Prostate gland (tissue), 2 donors: Measurements from ENCODE around the gene STXBP4. TPM values are rescaled to one million over a fixed set of nuclear protein-coding genes. Genes with fewer than 3 reads are reported as not detected.

ENCODE experiments used
- DNase-seq: peaks from one replicate; pipeline ENCODE4 v3.0.0-alpha.2; 2019; ENCODE audit warnings: low spot score
- H3K27ac ChIP-seq, 2 donors: fragments of 200-600 bp; sonication (generic); 2 replicates each; pipeline ENCODE4 v1.5.1; 2017 to 2019
- H3K27me3 ChIP-seq: fragments of 200-600 bp; sonication (generic); replicated peaks from 2 replicates; pipeline ENCODE4 v1.5.1; 2019; ENCODE audit not compliant: insufficient read depth
- H3K36me3 ChIP-seq, 2 donors: fragments of 200-600 bp; sonication (generic); 1 replicate in 1 of 2; 2 replicates in 1 of 2; pipeline versions ENCODE4 v1.5.1 to v1.8.1; 2017 to 2019
- H3K4me1 ChIP-seq: fragments of 200-600 bp; sonication (generic); replicated peaks from 2 replicates; pipeline ENCODE4 v1.5.1; 2019
- H3K4me3 ChIP-seq, 2 donors: fragments of 200-600 bp; sonication (generic); 2 replicates each; pipeline ENCODE4 v1.5.1; 2017 to 2019
- H3K9me3 ChIP-seq: fragments of 200-600 bp; sonication (generic); 2 replicates; pipeline ENCODE4 v1.5.1; 2017
- POLR2A ChIP-seq: fragments of 450-650 bp; IDR thresholded peaks from one replicate; pipeline ENCODE4 v1.6.1; 2016; ENCODE audit warnings: antibody characterized with exemption, mild to moderate bottlenecking
- POLR2AphosphoS5 ChIP-seq: sonication (generic); formaldehyde crosslinking; IDR thresholded peaks from one replicate; pipeline ENCODE4 v1.6.1; 2017; ENCODE audit warnings: antibody characterized with exemption
- WGBS: methylation state at CpG from one replicate; pipeline ENCODE4 v1.1.5; 2018; 5-methylcytosine and 5-hydroxymethylcytosine counted together
- intact Hi-C: fragments of 100-400 bp; cut with DNase I; formaldehyde crosslinking; loops from one replicate; pipeline ENCODE4 v1.14.2; 2022
- total RNA-seq, 2 donors: library from RNA; depleted of rRNA; stranded (reverse); fragments of >200 nt; gene quantifications; one replicate each; pipeline ENCODE4 v1.1.0, GENCODE V29; 2016
- TF ChIP-seq, protein P1 (sequence below), 4 experiments: fragments of 200-600 bp in 2 of 4; fragments of 450-650 bp in 2 of 4; sonication (generic) in 2 of 4; IDR thresholded peaks; 1 replicate in 3 of 4; 2 replicates in 1 of 4; pipeline ENCODE4 v1.5.1; 2016 to 2019; ENCODE audit warnings: antibody characterized with exemption in 4 of 4, mild to moderate bottlenecking in 2 of 4, moderate library complexity in 2 of 4

The STXBP4 gene
- total RNA-seq, 2 donors from 2014 or later, result 7.2 to 29.0 TPM

DNA sequence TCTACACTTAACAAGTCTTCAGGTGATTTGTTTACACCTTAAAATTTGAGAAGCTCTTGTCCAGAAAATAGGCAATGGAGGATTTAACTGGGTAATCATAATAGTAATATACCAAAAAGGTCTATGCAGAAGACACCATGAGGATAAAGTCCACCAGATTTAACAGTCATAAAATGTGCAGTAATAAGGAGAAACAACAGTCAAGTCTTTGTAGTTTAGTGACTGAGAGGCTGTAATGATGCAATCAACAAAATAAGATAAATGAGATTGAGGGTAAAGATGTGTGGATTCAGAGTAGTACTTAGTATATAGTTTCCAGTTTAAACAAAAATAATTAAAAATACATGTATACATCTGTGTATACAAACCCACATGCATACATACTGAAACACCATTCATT, 91.2 kb downstream of the STXBP4 start:
- Histone ChIP-seq H3K36me3 (no peaks in the 10 kb centered on the region), H3K4me1 (no peaks in the 10 kb centered on the region), H3K27me3 (no peaks in the 10 kb centered on the region), H3K9me3 (no peaks in the 10 kb centered on the region), H3K27ac (no peak overlapping the region), H3K4me3 (no peak overlapping the region)
- intact Hi-C loops, result loop anchor here (10.0 kb wide), 1 partner anchor 285 kb away; no protein-coding TSS in a partner anchor
- TF ChIP-seq, protein P1, sequence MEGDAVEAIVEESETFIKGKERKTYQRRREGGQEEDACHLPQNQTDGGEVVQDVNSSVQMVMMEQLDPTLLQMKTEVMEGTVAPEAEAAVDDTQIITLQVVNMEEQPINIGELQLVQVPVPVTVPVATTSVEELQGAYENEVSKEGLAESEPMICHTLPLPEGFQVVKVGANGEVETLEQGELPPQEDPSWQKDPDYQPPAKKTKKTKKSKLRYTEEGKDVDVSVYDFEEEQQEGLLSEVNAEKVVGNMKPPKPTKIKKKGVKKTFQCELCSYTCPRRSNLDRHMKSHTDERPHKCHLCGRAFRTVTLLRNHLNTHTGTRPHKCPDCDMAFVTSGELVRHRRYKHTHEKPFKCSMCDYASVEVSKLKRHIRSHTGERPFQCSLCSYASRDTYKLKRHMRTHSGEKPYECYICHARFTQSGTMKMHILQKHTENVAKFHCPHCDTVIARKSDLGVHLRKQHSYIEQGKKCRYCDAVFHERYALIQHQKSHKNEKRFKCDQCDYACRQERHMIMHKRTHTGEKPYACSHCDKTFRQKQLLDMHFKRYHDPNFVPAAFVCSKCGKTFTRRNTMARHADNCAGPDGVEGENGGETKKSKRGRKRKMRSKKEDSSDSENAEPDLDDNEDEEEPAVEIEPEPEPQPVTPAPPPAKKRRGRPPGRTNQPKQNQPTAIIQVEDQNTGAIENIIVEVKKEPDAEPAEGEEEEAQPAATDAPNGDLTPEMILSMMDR (IDR thresholded peaks at IDR 0.05), result no peak
- TF ChIP-seq POLR2A, result no peak
- no peak for TF ChIP-seq POLR2AphosphoS5
- no peak for DNase-seq

DNA sequence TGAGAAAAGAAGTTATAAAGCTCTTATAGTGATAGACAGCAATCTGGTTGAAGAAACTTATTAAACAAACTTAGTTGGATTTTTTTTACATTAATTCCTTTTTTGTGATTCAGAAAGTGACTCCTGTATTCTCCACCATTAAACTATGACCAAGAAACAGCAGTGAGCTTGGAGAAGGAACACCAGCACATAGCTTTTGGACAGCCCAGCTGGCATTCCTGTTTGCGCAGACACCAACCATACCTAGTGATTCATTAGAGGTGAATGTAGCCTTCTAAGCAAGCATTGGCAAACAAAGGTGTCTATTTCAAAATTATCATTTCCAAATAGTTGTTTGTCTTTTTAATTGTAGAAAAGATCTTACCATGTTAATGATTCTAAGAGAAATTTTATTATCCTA, 94.4 kb downstream of the STXBP4 start:
- TF ChIP-seq, protein P1 (IDR thresholded peaks at IDR 0.05), result no peak
- TF ChIP-seq POLR2A (no peak), POLR2AphosphoS5 (no peak)
- H3K4me3 ChIP-seq, result no peak overlapping the region
- H3K9me3 ChIP-seq, result no peaks in the 10 kb centered on the region
- WGBS, result 96% methylated on average over 1 of the region's 1 CpG
- DNase-seq, result no peak
- H3K27ac ChIP-seq, result no peak overlapping the region
- no peaks in the 10 kb centered on the region for H3K36me3 ChIP-seq
- no peaks in the 10 kb centered on the region for H3K4me1 ChIP-seq
- H3K27me3 ChIP-seq, result no peaks in the 10 kb centered on the region
- intact Hi-C loops, result no loop called here

DNA sequence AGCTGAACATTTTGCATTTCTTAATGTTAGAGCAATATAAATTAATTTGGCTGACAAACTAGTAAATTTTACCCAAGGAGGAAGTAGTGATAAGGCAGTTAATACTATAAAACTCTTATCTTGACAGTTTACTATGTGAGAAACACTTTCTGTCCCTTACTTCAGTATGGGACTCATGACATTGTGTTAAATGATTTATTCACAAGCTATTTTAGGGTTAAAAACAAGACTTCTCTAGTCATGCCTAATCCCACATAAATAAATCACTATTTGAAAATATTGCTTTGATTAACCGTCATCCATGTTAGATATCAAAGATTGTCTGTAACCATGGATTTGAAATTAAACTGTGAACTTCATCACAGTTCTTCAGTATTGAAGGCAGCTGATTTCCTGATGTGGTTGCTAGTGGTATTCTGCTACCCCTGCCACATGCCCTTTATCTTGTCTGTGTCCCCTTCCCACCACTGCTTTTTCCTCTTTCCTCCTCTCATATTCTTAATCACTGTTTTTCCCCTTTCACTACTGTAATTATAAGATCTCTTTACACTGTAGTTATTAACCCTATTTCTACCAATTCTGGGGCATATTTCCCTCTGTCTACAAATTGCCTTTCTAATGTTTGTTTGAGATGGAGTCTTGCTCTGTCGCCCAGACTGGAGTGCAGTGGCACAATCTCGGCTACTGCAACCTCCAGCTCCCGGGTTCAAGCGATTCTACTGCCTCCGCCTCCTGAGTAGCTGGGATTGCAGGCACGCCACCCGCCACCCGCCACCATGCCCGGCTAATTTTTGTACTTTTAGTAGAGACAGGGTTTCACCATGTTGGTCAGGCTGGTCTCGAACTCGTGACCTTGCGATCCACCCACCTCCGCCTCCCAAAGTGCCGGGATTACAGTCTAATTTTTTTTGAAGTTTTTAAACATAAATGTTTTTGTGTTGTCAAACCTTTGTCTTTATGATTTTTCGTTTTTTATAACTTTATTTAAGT, 95.6 kb downstream of the STXBP4 start:
- WGBS, result 92% methylated on average over 16 of the region's 16 CpGs

DNA sequence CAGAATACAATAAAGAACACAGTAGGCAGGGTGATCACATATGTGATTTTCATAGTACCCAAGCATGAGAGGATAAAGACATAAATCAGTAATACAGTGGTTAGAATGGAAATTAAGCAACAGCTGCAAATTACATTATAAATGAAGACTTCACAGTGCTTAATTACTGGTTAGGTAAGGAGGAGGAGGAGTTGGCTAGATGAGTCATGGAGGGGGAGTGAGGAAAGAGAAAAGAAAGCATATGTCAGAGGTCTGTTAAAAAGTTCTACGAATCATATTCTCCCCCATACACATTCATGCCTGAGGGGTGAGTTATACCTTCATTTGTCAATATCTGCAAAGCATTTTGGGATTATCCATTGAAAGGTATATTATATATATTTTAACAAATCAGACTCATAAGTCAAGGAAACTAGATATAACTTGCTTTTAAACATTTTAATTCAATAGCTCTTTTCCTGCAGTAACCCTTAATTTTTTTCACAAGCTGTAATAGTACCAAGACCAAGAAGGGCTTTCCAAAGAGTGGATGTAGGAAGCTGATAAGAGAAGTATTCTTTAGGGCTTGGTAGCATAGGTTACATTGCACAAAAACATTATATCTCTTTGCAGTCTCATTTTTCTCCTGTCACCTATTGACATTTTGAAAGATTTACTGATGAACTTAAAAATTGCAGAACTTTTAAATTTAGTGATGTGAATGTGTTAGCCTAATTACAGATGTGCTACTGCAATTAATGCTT, 99.3 kb downstream of the STXBP4 start:
- Histone ChIP-seq H3K27ac (no peak overlapping the region), H3K9me3 (no peaks in the 10 kb centered on the region), H3K27me3 (no peaks in the 10 kb centered on the region), H3K4me1 (no peaks in the 10 kb centered on the region), H3K36me3 (no peaks in the 10 kb centered on the region), H3K4me3 (no peak overlapping the region)
- TF ChIP-seq POLR2AphosphoS5, result no peak
- no peak for TF ChIP-seq POLR2A
- TF ChIP-seq, protein P1 (IDR thresholded peaks at IDR 0.05), result no peak
- 74% methylated on average over 1 of the region's 1 CpG for WGBS
- intact Hi-C loops, result no loop called here
- no peak for DNase-seq

More for the DNA sequence above, 95.6 kb downstream of the STXBP4 start:
- TF ChIP-seq POLR2A (no peak), POLR2AphosphoS5 (no peak)
- TF ChIP-seq, protein P1 (IDR thresholded peaks at IDR 0.05), result no peak
- no peak for DNase-seq
- H3K9me3 ChIP-seq, result no peaks in the 10 kb centered on the region
- no peak overlapping the region for H3K4me3 ChIP-seq
- no peaks in the 10 kb centered on the region for H3K4me1 ChIP-seq
- H3K27me3 ChIP-seq, result no peaks in the 10 kb centered on the region
- H3K27ac ChIP-seq, result no peak overlapping the region
- intact Hi-C loops, result no loop called here
- no peaks in the 10 kb centered on the region for H3K36me3 ChIP-seq
